Ishikawa (cell line): ENCODE data around the gene ARID1B.

ENCODE experiments used
- EP300 ChIP-seq: IDR thresholded peaks from 2 replicates; pipeline ENCODE4 v1.6.1; 2012; ENCODE audit warnings: borderline replicate concordance
- RAD21 ChIP-seq: IDR thresholded peaks from 2 replicates; pipeline ENCODE4 v1.6.1; 2012; ENCODE audit warnings: low read depth
- TAF1 ChIP-seq: IDR thresholded peaks from 2 replicates; pipeline ENCODE4 v1.6.1; 2012; ENCODE audit warnings: low read depth, mild to moderate bottlenecking

- TF ChIP-seq TAF1 (no peak), RAD21 (no peak), EP300 (no peak)
Measured at GRCh38 chr6:156884306-156884705, 107.1 kb downstream of the ARID1B start.
